Smooth muscle cell (in vitro differentiated cells): ENCODE results near the gene MICB. TPM values are rescaled to one million over a fixed set of nuclear protein-coding genes. Genes with fewer than 3 reads are reported as not detected.
A peak's percentile ranks its signal among the peaks of the same experiment; 100 is the strongest.

Experiments used
- DNase-seq: peaks from one replicate; lab custom pipeline; 2025; ENCODE audit not compliant: unreplicated experiment; lab: John Stamatoyannopoulos, UW
- H2AFZ ChIP-seq: fragments of 200-600 bp; sonication (generic); 2 replicates; pipeline ENCODE4 v1.6.0; 2016; ENCODE audit warnings: antibody characterized with exemption, low read depth, mild to moderate bottlenecking
- H3F3A ChIP-seq: fragments of 200-600 bp; sonication (generic); 2 replicates; pipeline ENCODE4 v1.6.0; 2017; ENCODE audit warnings: antibody characterized with exemption, low read depth
- H3K27ac ChIP-seq: fragments of 200-600 bp; sonication (generic); 2 replicates; pipeline ENCODE4 v1.5.1; 2016; ENCODE audit warnings: low read depth, mild to moderate bottlenecking
- H3K27me3 ChIP-seq: fragments of 200-600 bp; sonication (generic); 2 replicates; pipeline ENCODE4 v1.6.1; 2016; ENCODE audit warnings: low read depth, mild to moderate bottlenecking
- H3K36me3 ChIP-seq: fragments of 200-600 bp; sonication (generic); 2 replicates; pipeline ENCODE4 v1.5.1; 2016; ENCODE audit warnings: low read depth
- H3K4me1 ChIP-seq: fragments of 200-600 bp; sonication (generic); 2 replicates; pipeline ENCODE4 v1.5.1; 2016; ENCODE audit warnings: low read depth
- H3K4me2 ChIP-seq: fragments of 200-600 bp; sonication (generic); 2 replicates; pipeline ENCODE4 v1.6.0; 2016; ENCODE audit warnings: mild to moderate bottlenecking
- H3K4me3 ChIP-seq: fragments of 200-600 bp; sonication (generic); 2 replicates; pipeline ENCODE4 v1.5.1; 2016; ENCODE audit warnings: mild to moderate bottlenecking
- H3K79me2 ChIP-seq: fragments of 200-600 bp; sonication (generic); 2 replicates; pipeline ENCODE4 v1.6.0; 2016; ENCODE audit warnings: low read depth, mild to moderate bottlenecking
- H3K9ac ChIP-seq: fragments of 200-600 bp; sonication (generic); 2 replicates; pipeline ENCODE4 v1.6.0; 2016; ENCODE audit warnings: low read depth
- H3K9me3 ChIP-seq: fragments of 200-600 bp; sonication (generic); replicated peaks from 2 replicates; pipeline ENCODE4 v1.5.1; 2016; ENCODE audit warnings: low read depth
- H4K20me1 ChIP-seq: fragments of 200-600 bp; sonication (generic); 2 replicates; pipeline ENCODE4 v1.6.0; 2016; ENCODE audit warnings: low read depth
- CTCF ChIP-seq: fragments of 200-600 bp; sonication (generic); IDR thresholded peaks from 2 replicates; pipeline ENCODE4 v1.5.1; 2017; ENCODE audit warnings: borderline replicate concordance, mild to moderate bottlenecking, antibody characterized with exemption; ENCODE audit not compliant: insufficient read depth, poor library complexity, severe bottlenecking
- WGBS: methylation state at CpG from one replicate; pipeline ENCODE4 v1.1.7; 2016; ENCODE audit warnings: low lambda C conversion rate; 5-methylcytosine and 5-hydroxymethylcytosine counted together
- polyA plus RNA-seq: library from polyadenylated mRNA; unstranded; fragments of >200 nt; fragmentation: Nextera tagmentation; extraction: Ambion mirVana; gene quantifications from 2 replicates; pipeline ENCODE4 v1.2.1, GENCODE V29; 2016
- total RNA-seq: library from RNA; depleted of rRNA; stranded (reverse); fragments of >200 nt; gene quantifications from 2 replicates; pipeline ENCODE4 v1.2.3, GENCODE V29; 2014

The MICB gene
- total and polyA plus RNA-seq, 2 experiments from 2014 or later: 2.4 to 2.9 TPM

DNA sequence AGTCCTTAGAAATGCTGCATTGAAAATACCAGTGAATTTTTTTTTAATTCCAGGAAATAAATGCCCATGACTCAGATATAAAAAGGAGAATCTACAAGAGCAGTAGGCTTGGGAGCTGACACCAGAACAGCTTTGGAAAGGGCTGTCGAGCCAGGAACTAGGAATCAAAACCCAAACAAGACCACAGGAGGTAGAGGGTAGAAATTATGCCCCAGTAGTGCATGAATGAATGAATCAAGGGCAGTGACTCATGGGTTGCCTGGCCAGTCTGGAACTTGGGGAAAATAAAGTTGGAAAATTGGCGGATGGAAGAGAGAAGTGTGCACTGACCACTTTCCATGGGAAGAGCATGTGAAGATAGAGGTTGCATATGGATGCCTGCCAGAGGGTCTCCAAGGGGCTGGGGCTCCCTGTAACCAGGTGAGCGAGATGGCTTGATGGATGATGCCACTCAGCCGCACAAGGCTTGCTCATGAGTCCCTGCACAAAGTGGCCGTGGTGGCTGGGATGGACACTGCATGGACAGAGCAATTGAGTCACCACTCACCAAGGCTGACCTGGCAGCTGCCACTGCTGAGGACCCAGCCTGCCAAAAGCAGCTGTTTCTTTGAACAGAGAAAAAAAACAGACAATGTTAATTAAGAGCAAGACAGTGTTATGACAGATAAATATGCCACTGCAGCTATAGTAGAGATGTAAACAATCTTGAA lies 15.7 kb downstream of the MICB start:
- H3F3A ChIP-seq: no peaks in the 10 kb centered on the region
- WGBS: 93% methylated on average over 4 of the region's 5 CpGs

GRCh38 chr6:31521835-31522234 lies 23.9 kb downstream of the MICB start:
- 73% methylated on average over 3 of the region's 3 CpGs for WGBS
- Histone ChIP-seq H3F3A (no peaks in the 10 kb centered on the region), H3K36me3 (no peaks in the 10 kb centered on the region), H3K4me2 (no peak overlapping the region), H3K79me2 (no peaks in the 10 kb centered on the region), H3K9me3 (no peaks in the 10 kb centered on the region), H2AFZ (no peak overlapping the region), H3K4me3 (no peak overlapping the region), H4K20me1 (no peaks in the 10 kb centered on the region), H3K27ac (no peak overlapping the region), H3K9ac (no peak overlapping the region), H3K27me3 (no peaks in the 10 kb centered on the region), H3K4me1 (no peaks in the 10 kb centered on the region)
- DNase-seq: no peak
- TF ChIP-seq CTCF: no peak

More for the DNA sequence above, 15.7 kb downstream of the MICB start:
- Histone ChIP-seq H3K9me3 (no peaks in the 10 kb centered on the region), H2AFZ (no peak overlapping the region), H3K4me3 (no peak overlapping the region), H3K4me1 (no peaks in the 10 kb centered on the region), H4K20me1 (no peaks in the 10 kb centered on the region), H3K4me2 (no peak overlapping the region), H3K9ac (no peak overlapping the region), H3K27ac (no peak overlapping the region), H3K36me3 (no peaks in the 10 kb centered on the region), H3K79me2 (no peaks in the 10 kb centered on the region), H3K27me3 (no peaks in the 10 kb centered on the region)
- TF ChIP-seq CTCF: no peak
- DNase-seq: no peak

GRCh38 chr6:31525553-31525931 lies 27.6 kb downstream of the MICB start:
- Histone ChIP-seq H3K79me2 (no peaks in the 10 kb centered on the region), H3K4me1 (no peaks in the 10 kb centered on the region), H3K27ac (peak overlapping the region; percentile 31), H3K27me3 (no peaks in the 10 kb centered on the region), H3K36me3 (no peaks in the 10 kb centered on the region), H4K20me1 (peaks cover 13% of the 10 kb centered on the region), H3K4me2 (no peak overlapping the region), H3F3A (peaks cover 4% of the 10 kb centered on the region), H3K9me3 (no peaks in the 10 kb centered on the region), H3K4me3 (no peak overlapping the region), H3K9ac (no peak overlapping the region), H2AFZ (no peak overlapping the region)
- TF ChIP-seq CTCF: no peak
- DNase-seq: no peak
- WGBS: 81% methylated on average over 8 of the region's 8 CpGs

- Histone ChIP-seq H3K27me3 (no peaks in the 10 kb centered on the region), H4K20me1 (peaks cover 18% of the 10 kb centered on the region), H3K4me2 (no peak overlapping the region), H3K4me3 (no peak overlapping the region), H3K79me2 (no peaks in the 10 kb centered on the region), H3F3A (peaks cover 5% of the 10 kb centered on the region), H3K36me3 (no peaks in the 10 kb centered on the region), H3K9ac (no peak overlapping the region), H3K27ac (peak overlapping the region; percentile 31), H3K4me1 (no peaks in the 10 kb centered on the region), H3K9me3 (no peaks in the 10 kb centered on the region), H2AFZ (no peak overlapping the region)
- TF ChIP-seq CTCF: no peak
- WGBS: 72% methylated on average over 4 of the region's 4 CpGs
- no peak for DNase-seq
These were observed 28.1 kb downstream of the MICB start for GRCh38 chr6:31525932-31526591.
